Measurements from ENCODE around the gene MC3R.

The MC3R gene

DNA sequence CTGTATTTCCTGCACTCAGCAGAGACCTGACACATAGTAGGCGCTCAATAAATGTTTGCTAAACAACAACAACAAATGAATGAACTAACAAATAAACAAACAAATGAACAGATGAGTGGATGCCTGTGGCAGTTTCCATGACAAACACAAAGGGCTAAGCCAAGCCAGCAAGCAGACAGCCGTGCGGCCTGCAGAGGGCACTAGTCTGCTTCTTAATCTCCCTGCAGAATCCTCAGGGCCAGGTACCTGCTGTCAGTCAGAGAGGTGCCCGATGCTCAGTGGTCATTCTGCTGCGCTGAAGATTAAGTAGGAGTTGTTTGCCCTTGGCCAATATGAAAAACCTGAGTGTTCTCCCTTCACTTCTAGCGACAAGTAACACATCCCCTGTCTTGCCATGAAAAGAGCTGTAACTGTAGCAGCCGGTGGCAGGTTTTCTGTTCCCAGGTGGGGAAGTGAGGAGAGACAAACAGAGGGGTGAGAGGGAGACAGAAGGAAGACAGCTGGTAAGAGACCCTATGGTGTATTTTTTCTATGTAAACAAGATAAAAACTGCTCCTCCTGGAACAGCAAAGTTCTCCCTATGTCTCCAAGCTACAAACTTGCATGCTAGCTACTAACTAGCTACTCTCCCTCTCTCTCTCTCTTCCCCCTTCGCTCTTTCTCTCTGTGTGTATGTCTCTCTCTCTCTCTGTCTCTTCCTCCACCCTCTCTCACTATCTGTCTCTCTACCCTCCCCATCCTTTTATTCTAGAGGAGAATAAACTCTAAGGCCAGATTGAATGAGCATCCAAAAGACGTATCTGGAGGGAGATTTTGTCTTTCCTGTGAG, at the start of gene MC3R:
TSS of gene MC3R (plus strand) at position 779 of the 829 bp plus-strand sequence. CDS start 112 bp downstream, outside the sequence.
- no peak within 1 kb of the TSS for H3K27ac Mint-ChIP-seq
- no peaks in the 10 kb centered on the region for H3K36me3 Mint-ChIP-seq (ENCODE audit: low read depth)
- peaks cover 51% of the 10 kb centered on the region for H3K27me3 Mint-ChIP-seq (ENCODE audit: low read depth)
- TF ChIP-seq, protein P1, sequence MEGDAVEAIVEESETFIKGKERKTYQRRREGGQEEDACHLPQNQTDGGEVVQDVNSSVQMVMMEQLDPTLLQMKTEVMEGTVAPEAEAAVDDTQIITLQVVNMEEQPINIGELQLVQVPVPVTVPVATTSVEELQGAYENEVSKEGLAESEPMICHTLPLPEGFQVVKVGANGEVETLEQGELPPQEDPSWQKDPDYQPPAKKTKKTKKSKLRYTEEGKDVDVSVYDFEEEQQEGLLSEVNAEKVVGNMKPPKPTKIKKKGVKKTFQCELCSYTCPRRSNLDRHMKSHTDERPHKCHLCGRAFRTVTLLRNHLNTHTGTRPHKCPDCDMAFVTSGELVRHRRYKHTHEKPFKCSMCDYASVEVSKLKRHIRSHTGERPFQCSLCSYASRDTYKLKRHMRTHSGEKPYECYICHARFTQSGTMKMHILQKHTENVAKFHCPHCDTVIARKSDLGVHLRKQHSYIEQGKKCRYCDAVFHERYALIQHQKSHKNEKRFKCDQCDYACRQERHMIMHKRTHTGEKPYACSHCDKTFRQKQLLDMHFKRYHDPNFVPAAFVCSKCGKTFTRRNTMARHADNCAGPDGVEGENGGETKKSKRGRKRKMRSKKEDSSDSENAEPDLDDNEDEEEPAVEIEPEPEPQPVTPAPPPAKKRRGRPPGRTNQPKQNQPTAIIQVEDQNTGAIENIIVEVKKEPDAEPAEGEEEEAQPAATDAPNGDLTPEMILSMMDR (IDR thresholded peaks at IDR 0.05; ENCODE audit: unreplicated experiment in 3 of 3), result peak; percentile 31 to 61 (median 59)
- peaks cover 2% of the 10 kb centered on the region for H3K9me3 Mint-ChIP-seq
- no peaks in the 10 kb centered on the region for H3K4me1 Mint-ChIP-seq
- no peak within 1 kb of the TSS for H3K4me3 Mint-ChIP-seq

DNA sequence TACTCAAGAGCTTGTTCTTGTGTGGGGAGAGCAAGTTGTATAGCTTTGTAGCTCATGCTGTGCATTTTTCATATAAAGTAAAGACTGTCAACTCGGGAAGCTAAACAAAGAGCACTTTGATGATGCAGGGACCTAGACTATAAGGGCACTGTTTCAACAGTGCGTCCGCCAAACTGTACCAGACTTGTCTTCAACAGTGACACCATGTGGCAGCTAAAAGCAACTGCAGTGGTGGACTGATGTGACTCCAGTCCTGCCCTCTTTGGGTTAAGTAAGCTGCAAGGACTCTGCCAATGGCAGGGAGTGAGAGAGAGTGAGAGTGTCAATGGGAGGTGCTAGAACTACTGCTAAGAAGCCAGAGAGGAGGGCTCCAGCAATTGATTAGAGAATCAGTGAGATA, 48.1 kb upstream of the MC3R start:
- TF ChIP-seq, protein P1 (IDR thresholded peaks at IDR 0.05; ENCODE audit: unreplicated experiment in 3 of 3), result peak in 1 of 3 experiments; percentile 9
- no peak overlapping the region for H3K27ac Mint-ChIP-seq
- no peaks in the 10 kb centered on the region for H3K4me1 Mint-ChIP-seq
- H3K27me3 Mint-ChIP-seq (ENCODE audit: low read depth), result no peaks in the 10 kb centered on the region
- no peak overlapping the region for H3K4me3 Mint-ChIP-seq
- peaks cover 48% of the 10 kb centered on the region for H3K9me3 Mint-ChIP-seq
- no peaks in the 10 kb centered on the region for H3K36me3 Mint-ChIP-seq (ENCODE audit: low read depth)

DNA sequence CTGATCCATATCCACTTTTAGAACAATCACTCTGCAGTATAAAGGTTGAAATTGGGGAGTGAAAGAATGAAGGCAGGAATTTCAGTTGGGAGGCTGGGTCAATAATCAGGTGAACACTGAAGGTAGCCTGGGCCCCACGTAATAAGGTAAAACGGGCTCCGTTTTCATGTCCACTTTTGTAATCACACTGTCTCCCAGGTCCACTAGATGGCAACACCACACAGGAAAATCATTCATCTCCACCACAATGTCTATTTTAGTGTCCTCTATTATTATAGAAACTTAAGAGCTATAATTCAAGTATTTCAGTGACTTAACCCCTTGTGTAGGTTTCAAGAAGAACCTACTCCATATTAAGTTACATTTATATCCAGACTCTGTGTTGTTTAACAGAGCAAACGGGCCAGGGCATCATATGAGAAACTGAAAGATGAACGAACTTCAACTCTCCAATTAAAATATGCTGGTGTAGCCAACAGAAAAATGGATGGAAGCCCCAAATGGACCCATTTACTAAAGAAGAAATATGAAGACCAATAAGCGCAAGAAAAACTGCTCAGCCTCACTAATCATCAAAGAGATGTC, 45.9 kb upstream of the MC3R start:
- TF ChIP-seq, protein P1 (IDR thresholded peaks at IDR 0.05; ENCODE audit: unreplicated experiment in 3 of 3), result peak in 1 of 3 experiments; percentile 17
- Mint-ChIP-seq H3K27ac (no peak overlapping the region), H3K4me1 (no peaks in the 10 kb centered on the region), H3K27me3 (ENCODE audit: low read depth) (no peaks in the 10 kb centered on the region), H3K9me3 (peaks cover 37% of the 10 kb centered on the region), H3K4me3 (no peak overlapping the region), H3K36me3 (ENCODE audit: low read depth) (no peaks in the 10 kb centered on the region)

DNA sequence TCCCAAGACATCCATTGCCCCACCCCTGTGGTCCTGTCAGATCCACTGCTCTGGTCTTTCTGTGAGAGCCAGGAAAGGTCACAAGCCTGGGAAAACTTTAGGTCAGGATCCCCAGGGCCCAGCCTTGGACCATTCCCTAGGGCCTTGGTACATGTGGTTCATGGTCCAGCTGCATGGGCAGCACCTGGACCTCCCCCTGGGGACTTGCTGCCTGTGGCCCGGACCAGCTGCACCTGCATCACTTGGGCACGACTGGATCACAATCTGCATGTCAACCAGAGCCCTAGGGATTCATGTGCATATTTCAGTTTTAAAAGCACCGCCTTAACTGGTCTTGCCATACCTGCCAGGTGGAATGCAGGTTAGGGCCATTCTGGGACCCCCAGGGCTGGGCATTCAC, 44.3 kb upstream of the MC3R start:
- no peaks in the 10 kb centered on the region for H3K4me1 Mint-ChIP-seq
- no peak overlapping the region for H3K4me3 Mint-ChIP-seq
- no peaks in the 10 kb centered on the region for H3K36me3 Mint-ChIP-seq (ENCODE audit: low read depth)
- H3K27ac Mint-ChIP-seq, result no peak overlapping the region
- TF ChIP-seq, protein P1 (IDR thresholded peaks at IDR 0.05; ENCODE audit: unreplicated experiment in 3 of 3), result no peak
- H3K27me3 Mint-ChIP-seq (ENCODE audit: low read depth), result no peaks in the 10 kb centered on the region
- peaks cover 38% of the 10 kb centered on the region for H3K9me3 Mint-ChIP-seq

DNA sequence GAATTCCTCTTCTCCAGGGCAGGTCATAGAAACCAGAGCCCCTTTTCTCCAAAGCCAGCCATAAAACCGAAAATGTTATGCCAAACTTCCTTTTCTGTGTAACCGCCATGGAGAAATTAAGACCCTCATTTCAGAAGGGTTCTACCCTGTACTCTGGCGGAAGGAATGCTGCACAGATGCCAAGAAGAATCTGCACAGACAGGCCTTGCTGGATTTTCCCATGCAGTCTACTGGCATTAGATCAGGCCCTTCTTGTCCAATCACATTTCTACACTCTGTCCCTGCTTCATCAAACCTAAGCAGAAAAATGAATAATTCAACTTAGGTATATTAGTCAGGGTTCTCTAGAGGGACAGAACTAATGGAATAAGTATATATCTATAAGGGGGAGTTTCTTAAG, 43.2 kb upstream of the MC3R start:
- Mint-ChIP-seq H3K4me1 (no peaks in the 10 kb centered on the region), H3K27ac (no peak overlapping the region), H3K27me3 (ENCODE audit: low read depth) (no peaks in the 10 kb centered on the region), H3K9me3 (peaks cover 35% of the 10 kb centered on the region), H3K4me3 (no peak overlapping the region), H3K36me3 (ENCODE audit: low read depth) (no peaks in the 10 kb centered on the region)
- TF ChIP-seq, protein P1 (IDR thresholded peaks at IDR 0.05; ENCODE audit: unreplicated experiment in 3 of 3), result no peak

Measured in nephron (organoid).